ENCODE results near the gene DYRK3.

DYRK3 gene

DNA sequence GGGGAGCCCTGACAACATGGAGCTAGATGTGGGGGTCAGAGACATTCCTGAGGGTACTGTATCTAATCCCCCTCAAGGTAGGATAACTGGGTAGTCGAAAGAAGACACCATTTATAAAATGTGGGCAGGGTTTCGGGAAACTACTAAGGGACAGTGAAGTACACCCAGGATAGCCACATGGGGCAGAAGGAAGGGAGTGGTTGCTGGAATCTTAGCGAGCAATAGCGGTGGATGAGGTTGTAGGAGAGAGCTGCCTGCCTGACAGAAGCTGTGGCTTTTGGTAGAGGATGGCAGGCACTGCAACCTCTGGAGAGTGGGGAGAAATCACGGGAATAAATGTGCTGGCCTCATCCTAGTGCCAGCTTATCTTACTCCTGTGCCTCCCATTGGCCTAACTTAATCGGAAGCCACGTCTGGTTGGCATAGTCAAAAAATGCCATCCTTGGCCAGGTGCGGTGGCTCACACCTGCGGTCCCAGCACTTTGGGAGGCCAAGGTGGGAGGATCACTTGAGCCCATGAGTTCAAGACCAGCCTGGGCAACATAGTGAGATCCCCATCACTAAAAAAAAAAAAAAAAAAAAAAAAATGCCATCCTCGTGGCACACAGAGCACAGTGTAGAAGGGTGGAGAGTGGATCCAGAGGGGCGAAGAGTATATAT is 26.0 kb downstream of the DYRK3 start:
- DNase-seq (ENCODE audit: low read depth) = no peak

DNA sequence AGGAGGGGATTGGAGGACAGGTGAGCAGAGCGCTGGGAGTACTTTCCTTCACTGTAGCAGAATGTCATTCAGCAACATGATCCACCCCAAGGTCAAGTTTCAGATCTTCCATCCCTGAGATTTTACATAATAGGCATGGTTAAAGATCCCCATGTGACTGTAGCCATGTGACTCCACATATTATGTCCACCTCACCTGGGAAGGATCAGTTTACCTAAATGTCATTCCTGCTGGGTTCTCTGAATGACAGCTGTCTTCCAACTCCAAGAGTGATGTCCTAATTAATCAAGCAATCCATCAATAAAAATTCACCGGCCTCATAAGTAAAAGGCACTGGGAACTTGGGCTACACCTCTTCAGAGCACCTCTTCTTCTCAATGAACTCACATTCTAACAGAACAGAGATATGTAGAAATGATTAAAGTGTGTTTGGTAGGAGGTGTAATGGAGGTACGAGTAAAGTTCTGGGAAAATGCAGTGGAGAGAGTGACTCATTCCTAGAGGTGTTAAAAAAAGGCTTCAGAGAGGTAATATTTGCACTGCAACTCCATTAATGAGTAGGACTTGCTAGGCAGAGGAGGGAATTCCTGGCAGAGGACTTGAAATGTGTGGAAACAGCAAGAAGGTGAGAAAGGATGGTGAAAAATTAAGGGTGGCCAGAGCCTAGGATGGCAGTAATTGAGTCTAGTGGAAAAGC is 27.2 kb downstream of the DYRK3 start:
- DNase-seq (ENCODE audit: low read depth) = no peak

DNA sequence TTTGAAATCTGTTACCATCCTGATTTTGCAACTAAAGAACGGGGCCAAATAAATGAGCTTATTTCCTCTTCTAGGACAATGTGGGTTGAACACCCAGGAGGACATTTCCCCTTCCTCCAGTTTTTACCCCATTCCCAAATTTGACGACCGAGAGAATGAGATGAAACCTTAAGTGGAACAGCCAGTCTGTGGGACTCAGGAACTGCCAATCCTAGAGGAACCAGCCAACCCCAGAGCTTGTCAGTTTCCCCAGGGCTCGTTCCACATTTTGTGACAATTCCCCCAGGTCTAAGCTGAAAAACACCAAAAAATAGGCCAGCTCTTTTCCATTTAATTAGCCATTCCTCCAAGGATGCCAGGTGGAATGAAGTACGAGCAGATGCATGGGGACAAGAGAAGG is 28.0 kb downstream of the DYRK3 start:
- DNase-seq (ENCODE audit: low read depth) = no peak

DNA sequence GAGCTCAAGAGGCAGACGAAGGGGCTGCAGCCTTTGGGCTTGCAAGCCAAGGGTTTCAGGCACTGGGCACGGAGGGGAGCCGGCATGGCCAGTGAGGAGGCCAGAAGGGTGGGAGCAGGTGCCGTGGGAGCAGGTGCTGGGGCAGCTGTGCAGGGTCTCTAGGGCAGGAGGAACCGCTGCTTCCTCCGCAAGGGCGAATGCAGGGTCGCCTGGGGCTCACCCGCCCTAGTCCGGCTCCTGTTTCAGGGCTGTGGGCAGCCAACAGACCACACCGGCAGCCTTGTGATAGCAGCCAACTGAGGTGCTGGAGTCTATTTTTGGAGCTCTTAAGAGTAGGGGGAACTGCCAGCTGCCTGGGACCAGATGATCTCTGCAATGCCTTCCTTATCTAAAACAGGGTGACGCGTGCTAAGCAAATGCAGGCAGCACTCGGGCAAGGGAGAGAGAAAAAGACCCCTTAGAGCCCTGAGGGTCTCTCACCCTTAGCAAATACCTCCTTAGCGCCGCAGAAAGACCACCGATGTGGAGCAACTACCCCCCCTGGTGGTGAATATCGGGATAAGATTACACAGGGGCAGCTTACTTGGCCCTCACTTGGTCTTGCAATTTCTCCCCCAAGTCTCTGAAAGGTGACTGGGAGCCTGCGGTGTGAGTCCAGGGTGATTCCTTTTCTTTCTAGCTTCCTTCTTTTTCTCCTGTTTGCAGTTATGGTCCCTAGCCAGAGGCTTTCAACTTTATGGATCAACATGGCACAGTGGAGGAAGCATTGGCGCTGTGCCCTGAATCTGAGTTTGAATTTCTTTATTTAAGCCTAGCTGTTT is 28.7 kb downstream of the DYRK3 start:
- DNase-seq (ENCODE audit: low read depth) = peak; percentile 59

DNA sequence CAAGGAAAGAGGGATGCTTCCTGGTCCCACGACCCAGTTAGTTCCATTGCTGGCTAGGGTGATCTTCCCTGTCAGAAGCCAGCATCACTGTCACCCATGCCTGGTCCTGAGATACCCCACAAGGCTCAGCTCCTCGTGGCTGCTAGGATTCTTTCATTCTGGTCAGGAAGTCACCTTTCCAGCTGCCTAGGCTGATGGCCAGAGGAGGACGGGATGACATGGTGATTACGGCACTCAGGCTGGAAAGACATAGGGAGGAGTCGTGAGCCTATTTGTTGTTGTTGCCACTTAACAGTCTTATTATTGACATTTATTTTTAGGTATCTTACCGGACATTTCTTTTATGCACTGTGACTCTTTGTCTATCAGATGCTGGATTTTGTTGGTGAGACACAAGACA is 29.4 kb downstream of the DYRK3 start:
- no peak for DNase-seq (ENCODE audit: low read depth)

DNA sequence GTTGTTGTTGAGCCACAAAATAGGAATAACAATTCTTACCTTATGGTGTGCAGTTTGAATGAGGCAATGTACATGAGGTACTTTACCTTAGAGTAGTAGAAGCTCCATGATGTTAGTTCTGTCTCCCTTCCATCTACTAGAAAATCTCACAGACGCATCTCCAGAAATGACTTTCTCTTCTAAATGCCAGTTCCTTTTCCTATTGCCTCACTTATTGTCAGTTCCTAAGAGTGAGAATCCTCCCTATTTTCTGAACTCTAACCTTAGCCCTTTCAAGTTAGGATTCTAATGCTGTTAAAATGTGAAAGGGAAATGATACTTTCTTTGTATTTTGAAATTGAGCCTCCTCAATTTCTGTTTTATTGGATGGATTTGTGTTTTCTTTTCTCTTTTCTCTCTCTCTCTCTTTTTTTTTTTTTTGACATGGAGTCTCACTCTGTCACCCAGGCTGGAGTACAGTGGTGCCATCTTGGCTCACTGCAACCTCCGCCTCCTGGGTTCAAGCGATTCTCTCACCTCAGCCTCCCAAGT is 30.8 kb downstream of the DYRK3 start:
- no peak for DNase-seq (ENCODE audit: low read depth)

DNA sequence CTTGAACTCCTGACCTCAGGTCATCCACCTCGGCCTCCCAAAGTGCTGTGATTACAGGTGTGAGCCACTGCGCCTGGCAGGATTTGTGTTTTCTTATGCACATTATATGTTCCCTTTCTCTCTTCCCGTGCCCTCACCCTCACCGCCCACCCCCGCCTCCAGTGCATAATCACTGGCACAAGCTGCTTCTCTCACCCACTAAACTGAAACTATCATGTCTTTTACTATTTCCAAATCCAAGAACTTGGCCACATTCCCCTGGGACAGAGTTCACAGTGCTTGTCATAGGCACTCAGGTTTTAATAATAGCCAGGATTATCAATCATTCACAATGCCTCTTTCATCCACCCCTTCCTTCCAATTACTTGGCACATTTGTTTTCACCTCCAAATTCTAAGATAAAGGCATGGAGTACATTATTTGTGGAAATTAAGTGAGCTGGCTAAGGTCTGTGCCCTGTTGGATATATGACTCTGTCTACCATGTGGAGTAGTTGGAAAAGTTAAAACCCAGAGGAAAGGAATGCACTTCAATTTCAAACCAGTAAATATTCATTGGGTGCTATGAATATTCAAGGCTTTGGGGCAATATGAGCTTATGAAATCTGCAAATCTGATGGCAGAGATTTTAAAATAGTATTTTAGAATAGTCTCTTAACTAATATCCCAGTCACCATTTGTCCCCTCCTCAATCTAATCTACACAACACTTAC is 31.8 kb downstream of the DYRK3 start:
- no peak for DNase-seq (ENCODE audit: low read depth)

DNA sequence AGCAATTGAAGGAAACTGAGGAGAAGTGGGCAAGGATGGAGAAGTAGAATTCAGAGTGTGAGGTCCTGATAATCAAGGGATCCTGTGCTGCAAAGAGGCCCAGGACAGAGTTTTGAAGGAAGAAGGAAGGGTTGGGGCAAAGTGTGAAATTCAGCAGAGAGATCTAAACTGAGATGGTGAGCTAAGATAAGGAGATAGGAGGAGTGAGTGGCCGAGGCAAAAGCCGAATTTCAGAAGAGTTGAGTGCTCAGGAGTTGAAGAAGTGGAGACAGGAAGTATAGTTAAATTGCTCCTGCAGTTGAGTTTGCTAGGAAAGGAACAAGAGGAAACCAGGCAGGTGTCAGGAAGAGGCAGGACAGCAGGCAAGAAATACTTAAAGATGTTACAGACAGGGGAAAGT is 33.0 kb downstream of the DYRK3 start:
- no peak for DNase-seq (ENCODE audit: low read depth)

DNA sequence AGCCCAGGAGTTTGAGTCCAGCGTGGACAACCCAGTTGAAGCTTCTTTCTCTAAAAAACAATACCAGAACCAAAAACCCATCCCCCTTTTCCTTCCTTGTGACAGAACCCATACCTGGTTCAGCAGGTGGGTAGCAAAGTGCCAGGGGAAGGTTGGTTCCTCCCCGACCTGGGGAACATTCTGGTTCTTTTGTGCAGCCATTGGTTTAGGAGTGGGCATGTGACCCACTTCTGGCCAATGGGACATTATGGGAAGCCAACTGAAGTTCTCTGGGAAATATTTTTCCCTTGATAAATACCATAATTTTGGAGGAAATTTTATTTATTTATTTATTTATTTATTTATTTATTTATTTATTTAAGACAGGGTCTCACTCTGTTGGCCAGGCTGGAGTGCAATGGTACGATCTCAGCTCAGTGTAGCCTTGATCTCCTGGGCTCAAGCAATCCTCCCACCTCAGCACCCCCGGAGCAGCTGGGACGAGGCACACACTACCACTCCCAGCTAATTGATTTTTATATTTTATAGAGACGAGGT is 33.6 kb downstream of the DYRK3 start:
- no peak for DNase-seq (ENCODE audit: low read depth)

DNA sequence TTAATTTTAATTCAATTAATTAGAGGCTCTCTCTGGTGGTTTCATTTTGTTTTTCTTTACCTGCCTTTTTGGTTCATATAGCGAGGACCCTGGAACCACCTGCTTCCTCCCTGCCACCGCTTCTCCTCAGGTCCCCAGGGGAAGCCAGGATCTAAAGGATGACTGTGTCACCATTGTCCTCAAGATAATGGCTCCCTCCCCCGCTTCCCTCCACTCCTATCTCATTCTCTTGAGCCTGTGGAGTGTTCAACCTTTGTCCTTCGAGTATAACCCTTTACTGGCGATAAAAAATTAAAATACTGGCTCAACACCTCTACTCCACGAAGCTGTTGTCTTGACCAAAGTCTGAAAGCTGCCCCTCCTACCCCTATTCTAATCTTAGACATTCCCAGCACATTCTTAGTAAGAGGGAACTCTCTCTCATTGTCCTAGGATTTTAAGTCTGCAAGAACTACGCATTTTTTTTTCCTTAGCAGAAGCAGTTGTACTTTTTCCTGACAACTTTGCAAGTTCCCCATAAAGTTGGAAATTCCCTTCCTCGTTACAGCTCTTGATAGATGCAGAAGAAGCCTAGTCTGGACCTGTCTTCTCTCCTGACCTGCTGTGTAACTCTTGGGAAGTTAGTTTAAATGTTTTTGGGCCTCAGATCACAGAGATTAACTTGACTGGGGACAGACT is 36.8 kb downstream of the DYRK3 start:
- DNase-seq (ENCODE audit: low read depth) = no peak

DNA sequence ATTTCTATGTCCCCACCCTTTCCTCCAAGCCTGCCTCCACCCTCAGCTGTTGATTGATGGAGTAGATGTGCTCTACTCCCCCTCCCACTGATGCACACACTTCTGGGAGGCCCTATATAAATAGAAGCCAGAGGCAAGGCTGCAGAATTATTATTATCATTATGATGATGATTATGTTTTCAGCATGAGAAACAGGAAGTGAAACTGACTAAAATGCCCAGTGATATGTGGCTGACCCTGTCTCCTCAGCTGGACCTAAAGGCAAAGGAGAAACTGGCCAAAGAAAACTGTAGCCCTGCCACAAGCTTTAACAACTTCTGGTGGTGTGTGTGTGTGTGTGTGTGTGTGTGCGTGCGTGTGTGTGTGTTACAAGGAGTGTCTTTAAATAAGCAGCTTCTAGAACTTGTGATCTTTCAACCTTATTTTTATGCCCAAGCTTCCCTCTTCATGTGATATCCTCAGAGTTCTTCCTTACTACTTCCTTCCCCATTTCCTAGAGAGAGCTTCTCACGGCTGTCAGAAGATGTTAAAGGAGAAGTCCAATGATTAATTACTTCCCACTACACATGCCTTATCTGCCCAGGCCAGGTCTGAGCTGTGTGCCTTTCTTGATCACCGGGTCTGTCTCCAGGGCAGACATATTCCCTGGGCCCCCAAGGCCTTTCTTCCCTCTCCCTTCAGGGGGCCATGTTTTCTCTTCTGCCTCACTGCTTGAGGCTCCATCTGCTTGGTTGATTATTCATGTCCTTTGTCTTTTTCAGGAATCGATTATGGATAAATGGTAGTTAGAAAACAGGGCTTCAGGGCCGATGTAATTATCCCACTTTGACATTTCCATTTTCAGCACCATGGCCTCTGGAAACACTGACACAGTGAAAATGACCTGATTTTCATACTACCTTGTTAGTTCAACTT is 37.8 kb downstream of the DYRK3 start:
- DNase-seq (ENCODE audit: low read depth) = no peak

DNA sequence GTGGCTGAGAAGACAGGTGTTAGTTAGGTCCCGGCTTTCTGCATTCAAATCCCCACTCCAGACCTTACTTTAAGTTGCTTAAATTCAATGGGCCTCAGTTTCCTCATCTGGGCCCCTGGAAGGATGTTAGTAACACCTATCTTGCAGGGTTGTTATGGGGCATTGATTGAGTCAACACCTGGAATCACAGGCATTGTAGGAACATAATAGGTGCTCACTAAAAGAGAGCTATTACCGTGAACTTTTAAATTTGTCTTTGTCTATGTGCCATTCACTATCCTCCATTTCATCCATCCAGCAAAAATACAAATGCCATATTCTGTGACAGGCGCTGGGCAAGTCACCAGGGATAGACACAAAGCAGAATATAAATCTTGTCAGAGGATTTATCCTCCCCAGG is 38.9 kb downstream of the DYRK3 start:
- no peak for DNase-seq (ENCODE audit: low read depth)

DNA sequence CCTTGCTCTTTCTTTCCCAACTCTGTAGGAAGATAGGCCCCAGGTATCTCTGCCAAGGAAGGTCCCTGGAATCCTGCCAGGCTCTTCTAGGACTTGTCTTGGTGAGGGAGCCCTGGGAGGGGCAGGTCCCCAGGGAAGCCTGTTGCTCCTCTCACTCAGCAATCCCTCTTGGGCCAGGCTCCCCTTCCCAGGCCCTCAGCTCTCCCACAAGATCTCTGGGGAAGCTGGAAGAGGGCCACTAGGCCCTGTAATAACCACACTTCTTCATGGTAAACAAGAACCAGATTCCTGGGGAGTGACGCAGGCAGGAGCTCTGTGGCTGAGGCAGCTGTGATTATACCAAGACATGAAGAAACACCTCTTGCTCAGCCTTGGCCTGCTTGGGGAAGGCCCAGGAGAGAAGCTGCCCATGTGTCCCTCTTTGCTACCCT is 39.4 kb downstream of the DYRK3 start:
- DNase-seq (ENCODE audit: low read depth) = no peak

DNA sequence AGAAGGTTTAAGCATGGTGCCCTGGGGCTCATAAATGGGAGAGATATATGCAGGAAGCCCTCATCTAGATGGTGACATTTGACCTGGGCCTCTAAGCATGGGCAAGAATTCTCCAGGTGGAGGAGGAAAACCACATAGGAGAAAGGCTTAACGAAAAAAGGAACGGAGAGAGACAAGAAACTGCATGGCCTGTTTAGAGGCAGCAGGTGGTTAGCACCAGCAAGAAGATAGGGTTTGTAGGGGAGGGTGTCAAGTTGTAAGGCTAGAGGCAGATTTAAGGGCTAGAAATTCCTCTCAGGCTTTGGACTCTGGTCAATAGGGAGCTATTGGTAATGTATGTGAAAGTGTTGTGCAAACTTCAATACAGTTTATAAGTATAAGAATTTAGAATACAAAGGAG is 41.2 kb downstream of the DYRK3 start:
- DNase-seq (ENCODE audit: low read depth) = no peak

DNA sequence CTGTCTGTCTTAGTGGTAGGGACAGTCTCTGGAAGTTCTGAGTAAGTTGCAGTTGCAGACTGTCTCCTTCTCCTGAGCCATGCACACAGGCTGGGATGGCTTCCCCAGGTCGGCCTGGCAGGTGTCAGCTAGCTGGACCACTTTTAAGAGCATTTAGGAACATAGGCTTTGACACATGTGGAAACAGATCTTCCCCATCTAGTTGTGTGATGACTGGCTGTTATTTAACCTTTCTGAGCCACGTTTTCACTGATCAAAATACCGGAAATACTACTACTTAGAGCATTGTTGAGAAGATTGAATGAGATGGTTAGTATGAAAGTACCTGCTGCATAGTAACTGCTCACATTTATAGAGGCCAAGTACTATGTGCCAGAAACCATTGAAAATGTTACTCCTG is 43.2 kb downstream of the DYRK3 start:
- DNase-seq (ENCODE audit: low read depth) = no peak

DNA sequence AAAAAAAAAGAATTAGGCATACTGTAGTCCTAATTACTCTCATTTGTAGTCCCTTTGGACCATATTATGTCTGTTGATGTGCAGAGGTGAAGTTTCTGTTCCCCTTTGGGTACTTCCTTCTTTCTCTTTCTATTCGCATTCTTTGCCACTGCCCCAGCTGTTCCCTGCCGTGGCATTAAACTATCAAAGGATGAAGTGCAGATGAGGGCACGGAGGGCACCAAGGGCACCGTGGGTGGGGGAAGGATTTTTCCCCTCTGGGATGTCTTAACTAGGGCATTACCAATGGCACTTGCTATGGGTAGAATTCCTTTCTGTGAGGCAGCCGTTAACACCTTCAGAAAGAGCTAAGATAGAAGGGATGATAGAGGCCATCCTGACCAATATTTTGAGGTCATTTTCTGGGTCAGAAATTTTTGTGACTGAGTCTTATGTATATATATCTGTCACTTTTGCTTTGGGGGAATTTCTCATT is 44.4 kb downstream of the DYRK3 start:
- DNase-seq (ENCODE audit: low read depth) = no peak

DNA sequence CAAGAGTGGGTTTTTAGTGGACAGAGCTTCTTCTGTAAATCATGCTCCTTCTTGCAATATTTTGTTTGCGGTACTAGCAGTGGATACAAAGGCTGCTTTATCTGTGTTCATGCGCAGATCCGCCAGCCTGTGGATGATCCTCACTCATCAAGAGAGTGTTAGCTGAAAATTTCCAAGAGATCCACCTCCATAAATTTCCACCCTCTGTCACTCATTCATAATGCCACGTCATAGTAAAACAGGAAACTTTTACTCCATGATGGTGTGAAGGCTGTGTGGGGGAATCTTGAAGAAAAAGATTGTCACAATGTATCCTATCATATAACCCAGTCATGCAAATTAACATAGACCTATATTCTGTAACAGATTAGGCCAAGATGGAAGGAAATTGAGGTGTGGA is 44.9 kb downstream of the DYRK3 start:
- DNase-seq (ENCODE audit: low read depth) = no peak

DNA sequence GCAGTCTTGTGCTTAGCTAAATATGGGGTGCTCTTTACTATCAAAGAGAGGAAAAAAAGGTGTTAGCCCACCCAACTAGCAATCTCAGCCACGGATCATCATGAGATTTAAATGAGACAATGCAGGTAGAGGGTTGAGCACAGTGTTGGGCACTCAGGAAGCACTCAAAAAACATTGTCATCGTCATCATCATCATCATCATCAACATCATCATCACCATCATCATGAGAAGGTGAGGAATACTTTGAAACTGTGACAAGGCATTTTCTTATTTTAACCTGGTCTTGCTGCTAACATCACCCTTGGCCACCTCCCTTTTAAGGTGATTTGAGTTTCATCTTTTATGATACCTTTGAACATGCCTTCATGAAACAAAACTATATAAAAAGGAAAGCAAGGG is 46.0 kb downstream of the DYRK3 start:
- no peak for DNase-seq (ENCODE audit: low read depth)

DNA sequence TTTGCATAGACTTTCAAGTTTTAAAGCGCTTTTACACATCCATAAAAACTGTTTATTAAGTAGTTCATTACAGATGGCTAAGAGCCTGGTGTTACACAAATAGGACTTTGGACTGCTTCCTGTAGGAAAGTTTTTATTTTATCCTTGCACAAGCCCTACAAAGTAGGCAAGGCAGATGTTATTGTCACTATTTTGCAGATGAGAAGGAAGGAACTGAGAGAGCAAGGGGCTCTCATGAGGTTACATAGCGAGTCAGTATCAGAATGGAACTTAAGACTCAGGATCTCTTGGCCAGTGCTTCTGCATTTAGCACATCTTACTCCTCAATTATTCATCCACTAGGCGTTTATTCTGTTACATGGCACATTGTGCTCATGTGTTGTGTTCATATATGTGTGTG is 46.8 kb downstream of the DYRK3 start:
- no peak for DNase-seq (ENCODE audit: low read depth)

DNA sequence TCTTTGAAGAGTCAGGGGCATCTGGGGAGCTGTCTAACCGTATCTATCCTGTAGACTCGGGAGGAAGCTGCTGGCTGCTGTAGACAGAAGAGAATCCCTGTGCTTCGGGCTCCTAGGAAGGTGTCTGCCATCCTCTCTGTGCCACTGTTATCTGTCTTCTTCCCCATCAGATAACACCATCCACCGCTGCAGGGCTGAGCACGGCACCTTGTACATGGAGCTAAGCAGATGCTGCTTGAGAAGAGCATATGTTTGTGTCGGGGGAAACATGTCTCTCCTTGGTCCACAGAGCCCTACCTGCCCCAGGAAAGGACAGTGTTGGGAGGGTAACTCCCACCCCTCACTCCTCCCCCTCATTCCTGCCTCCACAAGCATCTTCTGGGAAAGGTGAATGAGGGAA is 48.0 kb downstream of the DYRK3 start:
- DNase-seq (ENCODE audit: low read depth) = no peak

All from stimulated activated CD4-positive, alpha-beta T cell treated with anti-CD3 and anti-CD28 coated beads, Interleukin-2, amount 100 ng/mL, for 4 hours (primary cell).